ENCODE results near the gene SECTM1.

Gene SECTM1

DNA sequence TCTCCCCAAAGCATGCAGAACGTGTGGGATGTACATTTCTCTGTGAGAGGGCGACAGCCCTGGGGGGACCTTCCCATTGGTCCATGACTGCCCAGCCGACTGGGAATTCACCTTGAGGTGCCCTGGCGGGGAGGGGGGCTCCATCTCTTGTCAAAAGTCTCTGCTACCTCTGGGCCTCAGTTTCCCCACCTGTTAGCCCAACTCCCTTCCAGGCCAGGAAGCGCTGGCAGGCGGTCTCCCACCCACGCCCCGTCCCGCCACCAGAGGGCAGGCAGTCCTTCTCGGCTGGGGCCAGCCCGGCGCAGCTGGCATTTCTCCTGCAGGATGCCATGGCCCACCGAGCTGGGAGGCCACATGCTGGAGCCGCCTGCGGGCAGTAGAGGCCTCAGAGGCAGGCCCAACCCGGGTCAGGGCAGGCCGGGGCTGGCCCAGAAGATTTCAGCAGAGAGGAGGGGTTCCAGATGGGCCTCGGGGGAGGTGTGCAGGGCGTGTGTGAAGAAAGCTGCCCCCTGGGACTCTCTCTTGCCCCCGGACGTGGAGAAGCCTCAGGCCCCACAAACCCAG lies 32.8 kb downstream of the SECTM1 start:
- no peak overlapping the region for H3K4me3 ChIP-seq (ENCODE audit: low read length)

GRCh38 chr17:82300228-82300627 lies 33.3 kb downstream of the SECTM1 start:
- TF ChIP-seq, protein P1, sequence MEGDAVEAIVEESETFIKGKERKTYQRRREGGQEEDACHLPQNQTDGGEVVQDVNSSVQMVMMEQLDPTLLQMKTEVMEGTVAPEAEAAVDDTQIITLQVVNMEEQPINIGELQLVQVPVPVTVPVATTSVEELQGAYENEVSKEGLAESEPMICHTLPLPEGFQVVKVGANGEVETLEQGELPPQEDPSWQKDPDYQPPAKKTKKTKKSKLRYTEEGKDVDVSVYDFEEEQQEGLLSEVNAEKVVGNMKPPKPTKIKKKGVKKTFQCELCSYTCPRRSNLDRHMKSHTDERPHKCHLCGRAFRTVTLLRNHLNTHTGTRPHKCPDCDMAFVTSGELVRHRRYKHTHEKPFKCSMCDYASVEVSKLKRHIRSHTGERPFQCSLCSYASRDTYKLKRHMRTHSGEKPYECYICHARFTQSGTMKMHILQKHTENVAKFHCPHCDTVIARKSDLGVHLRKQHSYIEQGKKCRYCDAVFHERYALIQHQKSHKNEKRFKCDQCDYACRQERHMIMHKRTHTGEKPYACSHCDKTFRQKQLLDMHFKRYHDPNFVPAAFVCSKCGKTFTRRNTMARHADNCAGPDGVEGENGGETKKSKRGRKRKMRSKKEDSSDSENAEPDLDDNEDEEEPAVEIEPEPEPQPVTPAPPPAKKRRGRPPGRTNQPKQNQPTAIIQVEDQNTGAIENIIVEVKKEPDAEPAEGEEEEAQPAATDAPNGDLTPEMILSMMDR (conservative IDR thresholded peaks at IDR 0.05; ENCODE audit: low read length) = no peak
- DNase-seq (ENCODE audit: low read depth) = no peak
- no peak overlapping the region for H3K4me3 ChIP-seq (ENCODE audit: low read length)

More for the DNA sequence above, 32.8 kb downstream of the SECTM1 start:
- DNase-seq (ENCODE audit: low read depth) = peak; percentile 68
- TF ChIP-seq, protein P1 (conservative IDR thresholded peaks at IDR 0.05; ENCODE audit: low read length) = peak; percentile 72

DNA sequence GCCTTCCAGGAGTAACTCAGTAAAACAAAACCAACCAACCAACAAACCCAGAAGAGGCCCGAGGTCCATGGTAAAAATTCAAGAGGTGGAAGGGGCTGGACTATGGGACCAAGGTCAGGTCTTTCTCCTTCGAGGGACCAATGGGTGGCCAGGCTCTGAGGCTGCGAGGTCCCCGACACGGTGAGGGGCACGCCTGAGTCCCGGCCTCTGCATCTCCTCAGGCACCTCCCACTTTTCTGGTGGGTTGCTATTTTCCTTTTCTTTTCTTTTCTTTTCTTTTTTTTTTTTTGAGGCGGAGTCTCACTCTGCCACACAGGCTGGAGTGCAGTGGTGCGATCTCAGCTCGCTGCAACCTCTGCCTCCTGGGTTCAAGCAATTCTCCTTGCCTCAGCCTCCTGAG lies 34.1 kb downstream of the SECTM1 start:
- H3K4me3 ChIP-seq (ENCODE audit: low read length) = no peak overlapping the region
- no peak for DNase-seq (ENCODE audit: low read depth)
- TF ChIP-seq, protein P1 (conservative IDR thresholded peaks at IDR 0.05; ENCODE audit: low read length) = no peak

GRCh38 chr17:82298538-82299421 lies 34.8 kb downstream of the SECTM1 start:
- TF ChIP-seq, protein P1 (conservative IDR thresholded peaks at IDR 0.05; ENCODE audit: low read length) = no peak
- no peak for DNase-seq (ENCODE audit: low read depth)
- peak overlapping the region; percentile 59 for H3K4me3 ChIP-seq (ENCODE audit: low read length)

GRCh38 chr17:82297714-82298537 lies 35.6 kb downstream of the SECTM1 start:
- H3K4me3 ChIP-seq (ENCODE audit: low read length) = peak overlapping the region; percentile 59
- TF ChIP-seq, protein P1 (conservative IDR thresholded peaks at IDR 0.05; ENCODE audit: low read length) = no peak
- peak; percentile 91 for DNase-seq (ENCODE audit: low read depth)

GRCh38 chr17:82297280-82297713 lies 36.3 kb downstream of the SECTM1 start:
- DNase-seq (ENCODE audit: low read depth) = peak; percentile 39
- H3K4me3 ChIP-seq (ENCODE audit: low read length) = peak overlapping the region; percentile 59
- TF ChIP-seq, protein P1 (conservative IDR thresholded peaks at IDR 0.05; ENCODE audit: low read length) = no peak
